K562 treated with DMSO at 1 percent for 4 hours (cell line): ENCODE measurements around the gene SERTM1. TPM values are rescaled to one million over a fixed set of nuclear protein-coding genes. Genes with fewer than 3 reads are reported as not detected.

Experiments
- total RNA-seq: library from RNA; unstranded; fragments of 300-600 nt; gene quantifications from 2 replicates; pipeline ENCODE4 v1.2.3, GENCODE V29; 2022; ENCODE audit not compliant: insufficient read depth

The SERTM1 gene
- total RNA-seq = not detected in 2 replicates

GRCh38 chr13:36673838-36674326 is at the start of gene SERTM1:
SERTM1 (plus strand) TSS chr13:36674020; CDS start chr13:36695079, 21,059 bp downstream.

Other genes with a start within 250 kb of the SERTM1 start
- gene CCNA1, start 241.5 kb upstream of the SERTM1 start, total RNA-seq = not detected in 2 replicates
- gene RFXAP, start 145.2 kb downstream of the SERTM1 start, total RNA-seq = 3.7 and 4.1 TPM in 2 replicates
- 0.10 and 0.49 TPM in 2 replicates for gene SMAD9, start 246.2 kb downstream of the SERTM1 start, total RNA-seq